Measurements from ENCODE around the gene RDH11.

GRCh38 chr14:67636361-67636919, 59.1 kb downstream of the RDH11 start:
- TF ChIP-seq CTCF (conservative IDR thresholded peaks at IDR 0.05) (no peak), ZFX (IDR thresholded peaks at IDR 0.05) (no peak)

Data from C4-2B (cell line).